Colonic mucosa (tissue), 4 donors: ENCODE results near the gene CD59. TPM values are rescaled to one million over a fixed set of nuclear protein-coding genes. Genes with fewer than 3 reads are reported as not detected.

Experiments
- DNase-seq: peaks from one replicate; pipeline ENCODE4 v3.0.0-alpha.2; 2020
- H3K27ac ChIP-seq: fragments of 200-600 bp; one replicate; pipeline ENCODE4 v1.8.0; 2021
- H3K27me3 ChIP-seq: fragments of 200-600 bp; one replicate; pipeline ENCODE4 v1.8.0; 2021
- H3K36me3 ChIP-seq: fragments of 200-600 bp; one replicate; pipeline ENCODE4 v1.8.0; 2021
- H3K4me1 ChIP-seq: fragments of 200-600 bp; one replicate; pipeline ENCODE4 v1.8.0; 2021; ENCODE audit warnings: mild to moderate bottlenecking
- H3K4me3 ChIP-seq: fragments of 200-600 bp; one replicate; pipeline ENCODE4 v1.8.0; 2021
- H3K9ac ChIP-seq, 2 donors: one replicate each; pipeline ENCODE4 v1.7.0; 2013; ENCODE audit warnings: control low read depth in 2 of 2, low read depth in 2 of 2, low read length in 2 of 2
- H3K9me3 ChIP-seq: fragments of 200-600 bp; one replicate; pipeline ENCODE4 v1.8.0; 2021
- intact Hi-C: fragments of 100-400 bp; cut with DNase I; formaldehyde crosslinking; loops from one replicate; pipeline ENCODE4 v1.14.1; 2022
- total RNA-seq, 2 donors: library from RNA; stranded (reverse); fragmentation: NEBNext Ultra II Directional in 1 of 2; extraction: Animal tissue kit (Norgen Biotek cat#: 25700) in 1 of 2; gene quantifications; one replicate each; pipeline ENCODE4 v1.2.1, GENCODE V29; 2021
- TF ChIP-seq, protein P1 (sequence below): fragments of 200-600 bp; IDR thresholded peaks from one replicate; pipeline ENCODE4 v1.8.0; 2022; ENCODE audit warnings: antibody characterized with exemption, mild to moderate bottlenecking
- donor health status: healthy.
- donor health status: DM: no; HTN: no; CAD: no.
- donor health status: DM: no; HTN: no; CAD: no.

The CD59 gene
- total RNA-seq, 2 donors from 2014 or later: 268 to 399 TPM

- Histone ChIP-seq H3K9me3 (no peaks in the 10 kb centered on the region), H3K9ac (peak overlapping the region in 1 of 2 donors; percentile 51), H3K4me3 (no peak overlapping the region), H3K27ac (peak overlapping the region; percentile 53), H3K27me3 (no peaks in the 10 kb centered on the region), H3K4me1 (peaks cover 9% of the 10 kb centered on the region), H3K36me3 (no peaks in the 10 kb centered on the region)
- TF ChIP-seq, protein P1, sequence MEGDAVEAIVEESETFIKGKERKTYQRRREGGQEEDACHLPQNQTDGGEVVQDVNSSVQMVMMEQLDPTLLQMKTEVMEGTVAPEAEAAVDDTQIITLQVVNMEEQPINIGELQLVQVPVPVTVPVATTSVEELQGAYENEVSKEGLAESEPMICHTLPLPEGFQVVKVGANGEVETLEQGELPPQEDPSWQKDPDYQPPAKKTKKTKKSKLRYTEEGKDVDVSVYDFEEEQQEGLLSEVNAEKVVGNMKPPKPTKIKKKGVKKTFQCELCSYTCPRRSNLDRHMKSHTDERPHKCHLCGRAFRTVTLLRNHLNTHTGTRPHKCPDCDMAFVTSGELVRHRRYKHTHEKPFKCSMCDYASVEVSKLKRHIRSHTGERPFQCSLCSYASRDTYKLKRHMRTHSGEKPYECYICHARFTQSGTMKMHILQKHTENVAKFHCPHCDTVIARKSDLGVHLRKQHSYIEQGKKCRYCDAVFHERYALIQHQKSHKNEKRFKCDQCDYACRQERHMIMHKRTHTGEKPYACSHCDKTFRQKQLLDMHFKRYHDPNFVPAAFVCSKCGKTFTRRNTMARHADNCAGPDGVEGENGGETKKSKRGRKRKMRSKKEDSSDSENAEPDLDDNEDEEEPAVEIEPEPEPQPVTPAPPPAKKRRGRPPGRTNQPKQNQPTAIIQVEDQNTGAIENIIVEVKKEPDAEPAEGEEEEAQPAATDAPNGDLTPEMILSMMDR: no peak
- intact Hi-C loops: no loop called here
- DNase-seq: no peak
Measured at GRCh38 chr11:33724644-33725035, 11.6 kb downstream of the CD59 start.

DNA sequence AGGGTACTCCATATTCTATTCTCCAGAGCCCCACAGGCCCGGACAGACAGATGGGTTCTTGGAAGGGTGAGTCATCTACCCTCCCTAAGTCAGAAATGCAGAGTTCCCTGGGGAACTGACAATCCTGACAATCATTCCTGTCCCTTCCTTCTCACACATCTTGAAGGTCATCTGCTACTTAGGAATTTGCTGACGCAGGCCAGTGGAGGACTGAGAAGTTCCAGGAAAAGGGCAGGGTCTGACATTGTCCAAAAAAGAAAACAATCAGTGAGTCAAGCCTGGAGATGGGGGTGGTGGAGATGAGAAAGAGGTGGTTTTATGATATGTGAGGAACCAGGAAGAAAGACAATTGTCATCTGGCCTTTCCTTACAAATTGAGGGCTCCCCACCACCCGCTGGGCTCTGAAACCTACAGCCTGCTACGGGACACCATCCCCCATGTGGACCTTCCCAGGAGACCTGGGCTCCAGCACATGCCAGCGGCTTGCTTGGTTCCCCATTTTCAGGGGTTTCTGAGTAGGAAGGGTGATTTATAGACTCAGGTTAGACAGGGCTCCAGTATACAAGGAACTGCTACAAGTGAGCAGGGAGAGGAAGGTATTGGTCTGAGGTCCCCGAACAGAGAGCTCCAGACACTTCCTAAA lies 12.9 kb downstream of the CD59 start:
- no peak overlapping the region for H3K9ac ChIP-seq
- intact Hi-C loops: no loop called here
- no peaks in the 10 kb centered on the region for H3K27me3 ChIP-seq
- DNase-seq: no peak
- peaks cover 9% of the 10 kb centered on the region for H3K4me1 ChIP-seq
- H3K4me3 ChIP-seq: no peak overlapping the region
- no peaks in the 10 kb centered on the region for H3K36me3 ChIP-seq
- H3K27ac ChIP-seq: peak overlapping the region; percentile 53
- H3K9me3 ChIP-seq: no peaks in the 10 kb centered on the region
- TF ChIP-seq, protein P1: no peak

DNA sequence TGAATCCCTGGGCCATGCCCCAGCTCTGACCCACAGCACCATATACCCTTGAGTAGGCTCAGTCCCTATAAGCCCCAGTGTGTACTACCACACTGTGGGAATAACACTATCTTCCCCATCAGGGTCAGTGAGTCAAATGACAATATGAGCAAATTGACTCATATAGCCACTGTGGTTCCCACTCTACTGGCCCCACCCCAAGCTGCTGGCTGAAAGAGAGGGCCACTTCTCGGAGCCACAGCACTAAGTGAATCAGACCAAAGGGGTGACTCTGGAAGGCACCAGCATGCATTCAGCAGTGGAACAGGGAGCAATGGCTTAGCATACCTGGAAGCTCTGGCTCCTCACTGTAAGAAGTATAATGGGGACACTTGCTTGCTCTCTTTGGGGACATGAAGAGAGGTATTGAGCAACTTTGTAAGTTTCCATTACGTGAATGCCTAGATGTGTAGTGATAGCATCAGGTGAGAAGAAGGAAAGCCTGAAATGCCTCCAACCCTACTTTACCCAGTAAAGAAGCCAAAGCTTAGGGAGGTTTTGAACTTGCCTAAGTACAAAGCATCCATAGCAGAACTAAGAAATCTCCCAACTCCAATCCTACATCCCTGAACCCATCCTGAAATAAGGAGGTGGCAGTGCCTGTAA lies 13.5 kb downstream of the CD59 start:
- intact Hi-C loops: no loop called here
- no peak overlapping the region for H3K9ac ChIP-seq
- no peak overlapping the region for H3K4me3 ChIP-seq
- no peak for DNase-seq
- H3K27me3 ChIP-seq: no peaks in the 10 kb centered on the region
- TF ChIP-seq, protein P1: no peak
- H3K27ac ChIP-seq: peak overlapping the region; percentile 53
- H3K36me3 ChIP-seq: no peaks in the 10 kb centered on the region
- peaks cover 9% of the 10 kb centered on the region for H3K4me1 ChIP-seq
- H3K9me3 ChIP-seq: no peaks in the 10 kb centered on the region

GRCh38 chr11:33721984-33722383 lies 14.2 kb downstream of the CD59 start:
- H3K9me3 ChIP-seq: no peaks in the 10 kb centered on the region
- DNase-seq: no peak
- H3K36me3 ChIP-seq: no peaks in the 10 kb centered on the region
- no peak overlapping the region for H3K9ac ChIP-seq
- peak overlapping the region; percentile 53 for H3K27ac ChIP-seq
- H3K4me1 ChIP-seq: peaks cover 9% of the 10 kb centered on the region
- intact Hi-C loops: no loop called here
- TF ChIP-seq, protein P1: no peak
- H3K27me3 ChIP-seq: no peaks in the 10 kb centered on the region
- H3K4me3 ChIP-seq: no peak overlapping the region

DNA sequence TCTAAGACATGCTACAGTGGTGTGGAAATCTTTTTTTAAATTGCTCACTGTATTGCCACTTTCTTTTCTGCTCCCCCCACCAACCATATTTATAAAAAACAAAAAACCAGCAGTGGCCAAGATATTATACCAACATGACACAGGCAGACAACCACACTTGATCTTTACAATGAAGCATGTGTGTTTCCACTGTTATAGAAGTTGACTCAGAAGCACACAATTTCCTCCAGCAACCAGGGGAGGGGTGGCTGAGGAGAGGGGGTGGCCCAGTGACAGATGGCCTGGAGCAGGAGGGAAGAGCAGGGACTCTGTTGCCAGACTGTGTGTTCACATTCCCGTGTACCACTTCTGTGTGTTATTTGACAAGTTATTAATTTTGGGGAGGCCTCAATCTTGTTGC lies 14.8 kb downstream of the CD59 start:
- DNase-seq: no peak
- no peaks in the 10 kb centered on the region for H3K27me3 ChIP-seq
- intact Hi-C loops: no loop called here
- H3K36me3 ChIP-seq: no peaks in the 10 kb centered on the region
- no peak overlapping the region for H3K4me3 ChIP-seq
- TF ChIP-seq, protein P1: no peak
- no peaks in the 10 kb centered on the region for H3K9me3 ChIP-seq
- H3K9ac ChIP-seq: no peak overlapping the region
- H3K27ac ChIP-seq: no peak overlapping the region
- peaks cover 9% of the 10 kb centered on the region for H3K4me1 ChIP-seq
